ENCODE results near the gene ATOH8. TPM values are rescaled to one million over a fixed set of nuclear protein-coding genes. Genes with fewer than 3 reads are reported as not detected.
"Not testable (repeated sequence)": the region's sequence is repeated elsewhere in the genome, so short reads cannot be mapped to it uniquely, and the experiment has no call there.

The ATOH8 gene
- total RNA-seq, 2 donors from 2014 or later: 35.1 to 116 TPM

DNA sequence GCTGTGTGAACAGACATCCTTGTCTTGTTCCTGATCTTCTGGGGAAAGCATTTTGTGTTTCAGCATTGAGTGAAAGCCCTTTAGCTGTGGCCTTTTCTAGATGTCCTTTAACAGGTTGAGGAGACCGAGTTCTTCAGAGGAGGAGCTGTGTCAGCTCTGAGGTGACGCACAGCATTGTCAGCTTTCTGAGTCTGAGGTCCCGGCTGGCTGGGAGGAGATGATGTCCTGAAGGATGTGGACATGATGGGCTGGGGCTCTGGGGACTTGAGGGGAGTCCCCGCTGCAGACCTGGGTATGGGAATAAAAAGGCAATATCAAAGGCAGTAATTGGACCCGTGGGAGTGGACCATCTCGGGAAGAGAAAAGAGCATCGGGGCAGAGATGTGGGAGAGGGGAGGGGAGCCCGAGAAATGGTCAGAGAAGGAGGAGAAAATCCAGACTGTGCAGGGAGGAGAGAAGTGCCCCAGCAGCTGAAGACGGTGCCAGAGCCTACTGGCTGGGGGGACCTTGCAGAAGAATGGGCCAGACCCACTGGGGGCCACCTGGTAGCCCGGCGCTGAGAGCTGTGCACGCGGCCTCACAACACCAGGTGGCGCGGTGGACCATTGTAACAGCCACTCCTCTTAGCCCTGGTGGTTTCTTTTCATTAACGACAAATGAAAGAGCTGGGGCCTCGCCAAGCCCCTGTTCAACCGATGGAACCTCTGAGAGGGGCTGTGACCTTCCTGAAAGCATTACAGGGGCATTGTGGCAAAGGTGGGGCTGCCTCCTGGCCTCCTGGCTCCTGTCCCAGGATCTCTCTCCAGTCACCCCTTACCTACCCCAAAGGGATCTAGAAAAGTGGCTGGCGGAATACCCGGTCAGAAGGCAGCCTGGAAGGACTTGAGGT is 73.4 kb downstream of the ATOH8 start:
- Histone ChIP-seq H3K36me3 (no peaks in the 10 kb centered on the region), H3K9me3 (no peaks in the 10 kb centered on the region), H3K4me3 (peak overlapping the region in 1 of 2 donors; percentile 24), H3K4me1 (peaks cover 0 to 9% of the 10 kb centered on the region in 2 donors), H3K27ac (no peak overlapping the region), H3K27me3 (no peaks in the 10 kb centered on the region)
- TF ChIP-seq, protein P1, sequence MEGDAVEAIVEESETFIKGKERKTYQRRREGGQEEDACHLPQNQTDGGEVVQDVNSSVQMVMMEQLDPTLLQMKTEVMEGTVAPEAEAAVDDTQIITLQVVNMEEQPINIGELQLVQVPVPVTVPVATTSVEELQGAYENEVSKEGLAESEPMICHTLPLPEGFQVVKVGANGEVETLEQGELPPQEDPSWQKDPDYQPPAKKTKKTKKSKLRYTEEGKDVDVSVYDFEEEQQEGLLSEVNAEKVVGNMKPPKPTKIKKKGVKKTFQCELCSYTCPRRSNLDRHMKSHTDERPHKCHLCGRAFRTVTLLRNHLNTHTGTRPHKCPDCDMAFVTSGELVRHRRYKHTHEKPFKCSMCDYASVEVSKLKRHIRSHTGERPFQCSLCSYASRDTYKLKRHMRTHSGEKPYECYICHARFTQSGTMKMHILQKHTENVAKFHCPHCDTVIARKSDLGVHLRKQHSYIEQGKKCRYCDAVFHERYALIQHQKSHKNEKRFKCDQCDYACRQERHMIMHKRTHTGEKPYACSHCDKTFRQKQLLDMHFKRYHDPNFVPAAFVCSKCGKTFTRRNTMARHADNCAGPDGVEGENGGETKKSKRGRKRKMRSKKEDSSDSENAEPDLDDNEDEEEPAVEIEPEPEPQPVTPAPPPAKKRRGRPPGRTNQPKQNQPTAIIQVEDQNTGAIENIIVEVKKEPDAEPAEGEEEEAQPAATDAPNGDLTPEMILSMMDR (IDR thresholded peaks at IDR 0.05): peak; percentile 63 to 95
- peak; percentile 79 for DNase-seq (ENCODE audit: low spot score)

DNA sequence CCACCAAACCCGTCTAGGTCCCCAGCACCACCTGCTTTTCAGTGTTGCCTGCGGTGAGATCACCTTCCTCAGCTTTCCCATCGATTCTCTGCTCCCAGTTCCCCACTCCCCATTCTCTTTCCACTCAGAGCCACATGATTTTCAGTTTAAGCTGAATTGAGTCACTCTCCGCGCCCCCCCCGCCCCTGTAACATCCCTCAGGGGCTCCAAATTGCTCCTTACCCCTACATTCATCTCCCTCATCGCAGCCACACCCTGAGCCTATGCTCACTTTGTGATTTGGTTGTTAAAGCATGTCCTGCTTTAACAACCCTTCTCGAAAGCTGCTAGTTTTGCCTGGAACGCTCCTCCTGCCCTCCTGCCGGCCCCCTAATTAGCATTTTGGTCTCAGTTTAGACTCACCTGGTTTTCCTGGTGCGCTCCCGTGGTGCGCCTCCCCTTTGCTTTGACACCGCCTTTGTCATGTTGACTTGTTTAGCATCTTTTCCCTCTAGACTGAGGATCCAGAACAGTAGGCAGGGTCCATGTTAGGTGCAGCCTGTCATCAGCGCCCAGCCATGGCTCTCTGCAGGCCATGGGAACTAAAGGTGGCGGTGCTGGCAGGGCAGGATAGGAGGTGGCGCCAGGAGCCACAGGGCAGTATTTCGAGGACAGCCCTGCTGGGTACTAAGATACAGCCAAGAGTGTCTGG is 74.2 kb downstream of the ATOH8 start:
- H3K36me3 ChIP-seq: no peaks in the 10 kb centered on the region
- no peaks in the 10 kb centered on the region for H3K9me3 ChIP-seq
- H3K27ac ChIP-seq: no peak overlapping the region
- TF ChIP-seq, protein P1 (IDR thresholded peaks at IDR 0.05): no peak
- peak overlapping the region in 1 of 2 donors; percentile 24 for H3K4me3 ChIP-seq
- DNase-seq (ENCODE audit: low spot score): no peak
- peaks cover 0 to 9% of the 10 kb centered on the region in 2 donors for H3K4me1 ChIP-seq
- H3K27me3 ChIP-seq: no peaks in the 10 kb centered on the region

DNA sequence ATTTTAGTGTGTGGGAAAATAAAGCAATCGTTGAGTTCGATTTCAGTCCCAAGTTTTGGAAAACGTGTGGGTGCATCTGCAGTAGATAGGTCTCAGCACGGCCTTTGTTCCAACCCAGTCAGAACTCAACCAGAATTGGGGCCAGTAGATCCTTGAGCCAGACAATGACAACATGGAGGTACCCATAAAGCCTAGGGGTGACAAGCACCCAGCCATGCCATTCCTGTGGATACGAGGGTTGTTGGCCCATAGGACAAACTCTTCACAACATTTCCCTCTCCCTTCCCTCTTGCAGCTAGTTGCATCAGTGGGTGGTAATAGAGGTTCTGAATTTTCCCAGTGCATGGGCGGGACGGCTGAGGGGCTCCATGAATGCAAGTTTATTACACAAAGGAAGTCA is 74.9 kb downstream of the ATOH8 start:
- no peaks in the 10 kb centered on the region for H3K9me3 ChIP-seq
- no peak for DNase-seq (ENCODE audit: low spot score)
- no peaks in the 10 kb centered on the region for H3K27me3 ChIP-seq
- peaks cover 0 to 9% of the 10 kb centered on the region in 2 donors for H3K4me1 ChIP-seq
- no peaks in the 10 kb centered on the region for H3K36me3 ChIP-seq
- H3K27ac ChIP-seq: no peak overlapping the region
- no peak overlapping the region for H3K4me3 ChIP-seq
- TF ChIP-seq, protein P1 (IDR thresholded peaks at IDR 0.05): no peak

DNA sequence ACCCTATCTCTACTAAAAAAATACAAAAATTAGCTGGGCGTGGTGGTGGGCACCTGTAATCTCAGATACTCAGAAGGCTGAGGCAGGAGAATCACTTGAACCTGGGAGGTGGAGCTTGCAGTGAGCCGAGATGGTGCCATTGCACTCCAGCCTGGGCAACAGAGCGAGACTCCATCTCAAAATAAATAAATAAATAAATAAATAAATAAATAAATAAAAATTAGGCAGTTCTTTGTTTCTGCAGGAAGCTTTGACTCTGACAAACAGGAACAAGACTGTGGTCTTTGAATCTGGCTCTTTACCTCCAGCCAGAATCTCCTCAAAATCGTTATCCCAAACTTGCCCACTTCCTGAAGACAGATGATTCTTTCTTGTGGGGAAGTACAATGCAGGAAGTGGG is 75.6 kb downstream of the ATOH8 start:
- not testable (repeated sequence) for H3K4me3 ChIP-seq; DNase-seq (ENCODE audit: low spot score); H3K27me3 ChIP-seq

DNA sequence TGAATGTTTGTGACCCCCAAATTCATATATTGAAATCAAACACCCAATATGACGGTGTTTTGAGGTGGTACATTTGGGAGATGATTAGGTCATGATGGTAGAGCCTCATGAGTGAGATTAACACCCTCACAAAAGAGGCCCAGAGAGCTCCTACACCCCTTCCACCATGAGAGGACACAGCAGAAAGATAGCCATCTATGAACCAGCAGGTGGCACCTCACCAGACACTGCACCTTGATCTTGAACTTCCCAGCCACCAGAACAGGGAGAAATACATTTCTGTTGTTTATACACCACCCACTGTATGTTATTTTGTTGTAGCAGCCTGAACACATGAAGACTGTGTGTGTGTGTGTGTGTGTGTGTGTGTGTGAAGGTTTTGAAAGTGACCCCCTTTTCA is 76.9 kb downstream of the ATOH8 start:
- no peaks in the 10 kb centered on the region for H3K27me3 ChIP-seq
- H3K4me3 ChIP-seq: no peak overlapping the region
- no peaks in the 10 kb centered on the region for H3K36me3 ChIP-seq
- peaks cover 0 to 9% of the 10 kb centered on the region in 2 donors for H3K4me1 ChIP-seq
- no peak for DNase-seq (ENCODE audit: low spot score)
- H3K9me3 ChIP-seq: no peaks in the 10 kb centered on the region
- H3K27ac ChIP-seq: no peak overlapping the region
- TF ChIP-seq, protein P1 (IDR thresholded peaks at IDR 0.05): no peak

More for the DNA sequence above, 75.6 kb downstream of the ATOH8 start:
- H3K27ac ChIP-seq, H3K9me3 ChIP-seq, H3K36me3 ChIP-seq, H3K4me1 ChIP-seq: not testable (repeated sequence)

DNA sequence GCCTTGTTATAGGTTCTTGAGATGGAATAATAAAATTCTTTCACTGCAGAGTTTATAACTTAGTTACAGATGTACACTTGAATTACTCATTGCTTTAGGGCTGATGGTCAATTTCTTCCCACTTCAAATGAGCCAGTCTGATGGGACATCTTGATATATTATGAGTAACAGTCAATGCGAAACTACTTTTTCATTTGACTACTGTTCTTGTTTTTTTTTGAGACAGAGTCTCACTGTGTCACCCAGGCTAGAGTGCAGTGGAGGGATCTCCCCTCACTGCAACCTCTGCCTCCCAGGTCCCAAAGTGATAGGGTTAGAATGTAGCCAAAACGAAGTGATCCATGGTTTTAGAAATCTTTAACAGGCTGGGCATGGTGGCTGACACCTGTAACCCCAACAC is 77.9 kb downstream of the ATOH8 start:
- H3K27ac ChIP-seq: no peak overlapping the region
- TF ChIP-seq, protein P1 (IDR thresholded peaks at IDR 0.05): no peak
- no peak for DNase-seq (ENCODE audit: low spot score)
- H3K4me3 ChIP-seq: no peak overlapping the region
- peaks cover 0 to 9% of the 10 kb centered on the region in 2 donors for H3K4me1 ChIP-seq
- H3K9me3 ChIP-seq: no peaks in the 10 kb centered on the region
- H3K27me3 ChIP-seq: no peaks in the 10 kb centered on the region
- no peaks in the 10 kb centered on the region for H3K36me3 ChIP-seq
